AG09319 (cell line): ENCODE data around the gene MYO15A.

Experiments
- DNase-seq: peaks from one replicate; pipeline ENCODE4 v3.0.0-alpha.2; 2010; ENCODE audit warnings: low read depth; ENCODE audit errors: extremely low read depth
- CTCF ChIP-seq: IDR thresholded peaks from 2 replicates; pipeline ENCODE4 v1.5.1; 2011; ENCODE audit warnings: low read depth, mild to moderate bottlenecking, inconsistent platforms, low read length, moderate library complexity

MYO15A gene

GRCh38 chr17:18157354-18157985 is 48.9 kb downstream of the MYO15A start:
- no peak for TF ChIP-seq CTCF
- no peak for DNase-seq

GRCh38 chr17:18158022-18158600 is 49.6 kb downstream of the MYO15A start:
- DNase-seq: peak; percentile 75
- no peak for TF ChIP-seq CTCF

- no peak for TF ChIP-seq CTCF
- no peak for DNase-seq
Observed at GRCh38 chr17:18159551-18160120, 51.1 kb downstream of the MYO15A start.

GRCh38 chr17:18160128-18160856 is 51.7 kb downstream of the MYO15A start:
- DNase-seq: no peak
- TF ChIP-seq CTCF: no peak

GRCh38 chr17:18161207-18162145 is 52.9 kb downstream of the MYO15A start:
- DNase-seq: no peak

GRCh38 chr17:18163547-18163946 is 55.0 kb downstream of the MYO15A start:
- TF ChIP-seq CTCF: no peak
- no peak for DNase-seq

More at GRCh38 chr17:18161207-18162145, 52.9 kb downstream of the MYO15A start:
- TF ChIP-seq CTCF: no peak
